Activated CD4-positive, alpha-beta memory T cell treated with anti-CD3 and anti-CD28 coated beads for 36 hours (primary cell): ENCODE results near the gene MRPS35. TPM values are rescaled to one million over a fixed set of nuclear protein-coding genes. Genes with fewer than 3 reads are reported as not detected.

Experiments used
- CTCF ChIA-PET: fragments of 350-600 bp; sonication (Branson Sonifier 250); formaldehyde crosslinking; loops from one replicate; lab custom pipeline; 2021; ENCODE audit warnings: antibody characterized with exemption, inconsistent platforms; lab: Charles Lee
- POLR2A ChIA-PET: fragments of 350-600 bp; sonication (Branson Sonifier 250); formaldehyde crosslinking; loops from one replicate; lab custom pipeline; 2021; ENCODE audit warnings: antibody characterized with exemption; lab: Charles Lee
- DNase-seq: peaks from one replicate; pipeline ENCODE4 v3.0.0-alpha.2; 2020
- H3K27ac Mint-ChIP-seq: one replicate; pipeline ENCODE4 v1.8.0; 2021; ENCODE audit warnings: mixed read lengths
- H3K27me3 Mint-ChIP-seq: one replicate; pipeline ENCODE4 v1.8.0; 2021; ENCODE audit warnings: mixed read lengths
- H3K36me3 Mint-ChIP-seq: one replicate; pipeline ENCODE4 v1.8.0; 2021; ENCODE audit warnings: mixed read lengths
- H3K4me1 Mint-ChIP-seq: one replicate; pipeline ENCODE4 v1.8.0; 2021; ENCODE audit warnings: low read depth, mixed read lengths
- H3K4me3 Mint-ChIP-seq: one replicate; pipeline ENCODE4 v1.8.0; 2021; ENCODE audit warnings: mild to moderate bottlenecking, mixed read lengths
- H3K9me3 Mint-ChIP-seq: one replicate; pipeline ENCODE4 v1.8.0; 2021; ENCODE audit warnings: mixed read lengths
- intact Hi-C: fragments of 100-400 bp; cut with micrococcal nuclease; formaldehyde crosslinking; loops from one replicate; pipeline ENCODE4 v1.15.1; 2023
- total RNA-seq, 2 experiments: library from RNA; stranded (reverse); gene quantifications; one replicate each; pipeline ENCODE4 v1.2.3, GENCODE V29; 2021

MRPS35 gene
- total RNA-seq, 2 experiments from 2014 or later, result 49.2 to 50.2 TPM

DNA sequence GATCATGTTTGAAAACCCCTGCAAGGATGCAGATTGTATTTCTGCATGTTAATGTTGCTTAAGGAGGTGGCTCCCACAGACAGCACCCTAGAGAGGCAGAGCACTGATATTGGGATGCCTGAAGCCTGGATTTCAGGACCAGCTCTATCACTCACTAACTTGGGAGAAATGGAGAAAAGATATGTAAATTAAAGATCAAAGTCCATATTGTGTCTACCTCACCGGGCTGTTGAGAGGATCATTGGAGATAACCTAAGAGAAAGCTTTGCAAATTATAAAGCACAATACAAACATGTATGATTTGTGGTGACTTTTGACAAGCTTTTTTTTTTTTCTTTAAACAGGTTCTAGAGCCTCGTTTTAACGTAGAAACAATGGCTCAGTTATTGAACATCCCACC is 22.0 kb upstream of the MRPS35 start:
- Mint-ChIP-seq H3K36me3 (peaks cover 2% of the 10 kb centered on the region), H3K4me1 (no peaks in the 10 kb centered on the region), H3K27ac (no peak overlapping the region), H3K4me3 (no peak overlapping the region), H3K27me3 (no peaks in the 10 kb centered on the region), H3K9me3 (no peaks in the 10 kb centered on the region)
- CTCF ChIA-PET, result no interaction called here
- DNase-seq, result no peak
- intact Hi-C loops, result no loop called here
- POLR2A ChIA-PET, result no interaction called here

DNA sequence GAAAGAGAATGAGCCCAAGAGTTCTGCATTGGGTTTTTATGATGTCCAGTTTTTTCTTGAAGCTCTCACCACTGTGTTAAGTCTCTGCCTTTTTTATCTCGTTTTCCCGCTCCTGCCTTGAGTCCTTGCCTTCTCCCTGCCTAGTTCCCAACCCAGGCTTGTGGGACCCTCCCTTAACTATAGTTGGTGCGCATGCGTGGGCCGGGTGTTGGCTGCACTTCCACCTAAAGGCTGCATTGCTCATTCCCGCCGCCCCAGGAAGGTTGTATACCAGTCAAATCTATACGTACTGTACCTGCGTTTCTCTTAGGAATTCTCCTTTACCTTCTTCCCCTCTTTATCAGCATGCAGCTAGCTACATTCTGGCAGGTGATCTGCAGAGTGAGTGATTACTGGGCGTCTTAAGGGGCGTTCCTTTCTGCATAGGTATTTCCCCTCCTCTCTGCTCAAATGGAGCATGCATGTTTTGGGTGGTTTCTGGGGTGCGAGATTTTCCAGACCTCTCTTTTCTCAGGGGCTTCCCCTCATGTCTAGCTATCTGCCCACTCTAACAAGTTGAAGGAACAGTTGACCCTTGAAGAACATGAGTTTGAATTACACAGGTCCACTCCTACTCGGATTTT is 21.0 kb upstream of the MRPS35 start:
- H3K4me1 Mint-ChIP-seq, result no peaks in the 10 kb centered on the region
- POLR2A ChIA-PET, result no interaction called here
- no peak overlapping the region for H3K4me3 Mint-ChIP-seq
- H3K27ac Mint-ChIP-seq, result no peak overlapping the region
- H3K36me3 Mint-ChIP-seq, result peaks cover 2% of the 10 kb centered on the region
- no peaks in the 10 kb centered on the region for H3K27me3 Mint-ChIP-seq
- no peaks in the 10 kb centered on the region for H3K9me3 Mint-ChIP-seq
- intact Hi-C loops, result no loop called here
- no peak for DNase-seq
- CTCF ChIA-PET, result no interaction called here

DNA sequence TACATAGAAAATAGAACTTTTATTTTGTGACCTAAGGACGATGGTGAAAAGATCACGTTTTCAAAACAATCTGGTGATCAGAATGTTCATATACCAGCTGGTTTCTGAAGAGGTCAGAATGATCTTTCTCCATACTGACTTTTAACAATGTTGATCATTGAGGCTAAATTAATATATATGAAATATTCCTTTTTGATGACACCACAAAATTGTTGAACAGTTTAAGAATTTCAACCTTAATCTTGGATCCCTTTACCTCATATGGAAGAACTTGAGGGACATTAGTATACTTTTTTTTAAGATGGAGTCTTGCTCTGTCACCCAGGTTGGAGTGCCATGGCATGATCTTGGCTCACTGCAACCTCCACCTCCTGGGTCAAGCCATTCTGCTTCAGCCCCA is 17.2 kb upstream of the MRPS35 start:
- ChIA-PET POLR2A (no interaction called here), CTCF (interaction anchor here (1.0 kb wide), 1 partner anchor 10 kb away, joined by 3 read pairs; no protein-coding TSS in a partner anchor)
- Mint-ChIP-seq H3K27ac (no peak overlapping the region), H3K4me3 (no peak overlapping the region), H3K4me1 (no peaks in the 10 kb centered on the region), H3K36me3 (peaks cover 2% of the 10 kb centered on the region), H3K27me3 (no peaks in the 10 kb centered on the region), H3K9me3 (no peaks in the 10 kb centered on the region)
- DNase-seq, result no peak
- intact Hi-C loops, result no loop called here

DNA sequence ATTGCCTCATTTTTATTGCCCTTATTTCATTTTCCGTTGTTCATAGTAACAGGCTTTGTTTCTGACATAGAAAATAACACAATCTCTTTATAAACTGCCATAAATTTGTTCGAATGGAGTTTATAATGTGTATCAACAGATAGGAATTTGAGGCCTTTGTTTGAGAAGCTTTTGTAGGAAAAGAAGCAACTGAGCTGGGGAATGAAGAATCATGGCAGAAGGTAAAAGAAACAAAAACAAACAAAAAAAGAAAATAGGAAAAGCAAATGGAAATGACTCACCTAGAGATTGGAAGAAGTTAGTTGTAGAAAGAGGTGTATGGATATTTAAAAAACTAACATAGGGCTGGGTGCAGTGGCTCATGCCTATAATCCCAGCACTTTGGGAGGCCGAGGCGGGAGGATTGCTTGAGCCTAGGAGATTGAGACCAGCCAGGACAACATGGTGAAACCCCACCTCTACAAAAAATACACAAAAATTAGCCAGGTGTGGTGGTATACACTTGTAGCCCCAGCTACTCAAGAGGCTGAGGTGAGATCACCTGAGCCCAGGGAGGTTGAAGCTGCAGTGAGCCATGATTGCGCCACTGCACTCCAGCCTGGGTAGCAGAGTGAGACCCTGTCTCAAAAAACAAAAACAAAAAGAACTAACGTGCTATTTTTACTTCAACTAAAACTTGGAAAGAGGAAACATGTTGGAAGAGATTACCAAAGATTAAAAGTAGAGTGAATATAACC is 14.9 kb upstream of the MRPS35 start:
- CTCF ChIA-PET, result interaction anchor here (1.2 kb wide), 1 partner anchor 260 kb away, joined by 4 read pairs; no protein-coding TSS in a partner anchor

DNA sequence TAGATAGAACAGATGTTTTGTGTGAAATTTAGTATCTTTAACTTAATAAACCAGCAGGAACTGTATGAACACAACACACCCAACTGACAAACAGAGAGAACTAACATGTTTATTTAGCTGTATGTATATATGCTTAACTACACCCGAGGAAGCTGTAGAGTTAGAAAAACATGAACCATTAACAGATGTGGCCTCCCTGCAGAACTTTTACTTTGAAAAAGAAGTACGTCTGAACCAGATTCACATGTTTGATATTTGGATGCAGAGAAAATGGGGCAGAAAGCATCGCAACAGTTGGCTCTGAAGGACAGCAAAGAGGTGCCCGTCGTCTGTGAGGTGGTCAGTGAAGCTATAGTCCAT is 14.4 kb upstream of the MRPS35 start, which contains the start of gene REP15:
Gene REP15 (plus strand): TSS at position 155 of the 360 bp plus-strand sequence. CDS start 116 bp downstream, at position 271.
- CTCF ChIA-PET, result interaction anchor here (1.2 kb wide), 1 partner anchor 261 kb away, joined by 4 read pairs; no protein-coding TSS in a partner anchor
- H3K27ac Mint-ChIP-seq, result no peak within 1 kb of the TSS

More for the DNA sequence above, 14.9 kb upstream of the MRPS35 start:
- intact Hi-C loops, result no loop called here
- no peak for DNase-seq
- H3K4me1 Mint-ChIP-seq, result no peaks in the 10 kb centered on the region
- H3K27me3 Mint-ChIP-seq, result no peaks in the 10 kb centered on the region
- no peak overlapping the region for H3K27ac Mint-ChIP-seq
- no peak overlapping the region for H3K4me3 Mint-ChIP-seq
- H3K36me3 Mint-ChIP-seq, result no peaks in the 10 kb centered on the region
- POLR2A ChIA-PET, result no interaction called here
- no peaks in the 10 kb centered on the region for H3K9me3 Mint-ChIP-seq

DNA sequence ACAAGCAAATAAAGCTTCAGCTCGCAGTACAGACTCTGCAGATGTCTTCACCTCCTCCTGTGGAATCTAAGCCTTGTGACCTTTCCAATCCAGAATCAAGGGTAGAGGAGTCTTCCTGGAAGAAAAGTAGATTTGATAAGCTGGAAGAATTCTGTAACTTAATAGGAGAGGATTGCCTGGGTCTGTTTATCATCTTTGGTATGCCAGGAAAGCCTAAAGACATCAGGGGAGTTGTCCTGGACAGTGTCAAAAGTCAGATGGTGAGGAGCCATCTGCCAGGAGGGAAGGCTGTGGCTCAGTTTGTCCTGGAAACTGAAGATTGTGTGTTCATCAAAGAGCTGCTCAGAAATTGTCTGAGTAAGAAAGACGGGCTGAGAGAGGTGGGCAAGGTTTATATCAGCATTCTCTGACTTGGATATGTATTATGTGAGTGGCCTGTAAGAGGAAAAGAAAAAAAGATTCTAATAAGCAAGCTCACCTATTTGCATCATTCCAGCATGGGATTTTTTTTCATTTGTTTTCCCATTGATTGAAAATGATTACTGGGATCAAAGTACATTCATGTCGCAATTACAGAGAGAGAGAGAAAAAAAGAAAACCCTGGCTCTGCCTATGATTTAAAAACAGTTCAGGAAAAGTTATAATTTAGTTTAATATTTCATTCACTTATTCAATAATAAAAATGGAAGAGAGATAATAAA is 13.6 kb upstream of the MRPS35 start:
- H3K27me3 Mint-ChIP-seq, result peaks cover 5% of the 10 kb centered on the region

More for the DNA sequence above, 14.4 kb upstream of the MRPS35 start, which contains the start of gene REP15:
- POLR2A ChIA-PET, result no interaction called here
- Mint-ChIP-seq H3K4me3 (no peak within 1 kb of the TSS), H3K9me3 (no peaks in the 10 kb centered on the region), H3K36me3 (no peaks in the 10 kb centered on the region), H3K4me1 (no peaks in the 10 kb centered on the region), H3K27me3 (peaks cover 4% of the 10 kb centered on the region)
- DNase-seq, result no peak
- intact Hi-C loops, result no loop called here

GRCh38 chr12:27703720-27704452 is 6.7 kb upstream of the MRPS35 start:
- Mint-ChIP-seq H3K4me1 (peaks cover 2% of the 10 kb centered on the region), H3K36me3 (no peaks in the 10 kb centered on the region), H3K4me3 (no peak overlapping the region), H3K27me3 (peaks cover 9% of the 10 kb centered on the region), H3K9me3 (no peaks in the 10 kb centered on the region), H3K27ac (no peak overlapping the region)
- intact Hi-C loops, result loop anchor here (1.0 to 5.0 kb wide), 5 partner anchors 52 to 689 kb away; no protein-coding TSS in a partner anchor
- ChIA-PET CTCF (interaction anchor here (0.8 to 2.9 kb wide), 8 partner anchors 11 to 277 kb away, joined by 3 to 19 read pairs (median 4); no protein-coding TSS in a partner anchor), POLR2A (interaction anchor here (0.6 kb wide), 1 partner anchor 9 kb away, joined by 3 read pairs; no protein-coding TSS in a partner anchor)
- DNase-seq, result peak; percentile 80

More for the DNA sequence above, 13.6 kb upstream of the MRPS35 start:
- H3K27ac Mint-ChIP-seq, result no peak overlapping the region
- POLR2A ChIA-PET, result no interaction called here
- no peaks in the 10 kb centered on the region for H3K4me1 Mint-ChIP-seq
- no peak for DNase-seq
- no peak overlapping the region for H3K4me3 Mint-ChIP-seq
- CTCF ChIA-PET, result interaction anchor here (1.2 kb wide), 1 partner anchor 261 kb away, joined by 4 read pairs; no protein-coding TSS in a partner anchor
- intact Hi-C loops, result no loop called here
- no peaks in the 10 kb centered on the region for H3K9me3 Mint-ChIP-seq
- H3K36me3 Mint-ChIP-seq, result no peaks in the 10 kb centered on the region

DNA sequence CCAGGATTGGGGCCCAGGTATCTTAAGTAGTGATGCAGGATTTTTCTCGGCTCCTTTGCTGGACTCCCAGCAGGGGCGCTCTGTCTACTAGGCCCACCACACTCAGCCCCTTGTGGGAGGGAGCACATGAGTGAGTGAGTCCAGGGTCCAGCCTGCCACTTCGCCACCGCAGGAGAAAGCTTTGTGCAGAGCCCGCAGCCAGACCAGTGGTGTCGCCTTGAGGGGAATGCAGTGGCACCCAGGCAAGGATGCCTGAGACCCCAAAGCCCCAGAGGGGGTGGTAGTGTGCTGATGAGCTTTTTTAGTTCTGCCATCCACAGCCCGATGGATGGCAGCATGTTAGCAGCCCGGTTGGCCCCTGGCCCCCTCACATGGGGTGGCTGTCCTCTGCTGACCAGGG is 5.4 kb upstream of the MRPS35 start:
- ChIA-PET CTCF (interaction anchor here (0.7 to 2.2 kb wide), 2 partner anchors 14 to 57 kb away, joined by 3 to 7 read pairs; no protein-coding TSS in a partner anchor), POLR2A (no interaction called here)
- Mint-ChIP-seq H3K4me1 (peaks cover 2% of the 10 kb centered on the region), H3K9me3 (no peaks in the 10 kb centered on the region), H3K36me3 (no peaks in the 10 kb centered on the region), H3K27ac (no peak overlapping the region), H3K27me3 (peaks cover 9% of the 10 kb centered on the region), H3K4me3 (no peak overlapping the region)
- no peak for DNase-seq
- intact Hi-C loops, result no loop called here

GRCh38 chr12:27707216-27707615 is 3.4 kb upstream of the MRPS35 start:
- Mint-ChIP-seq H3K36me3 (no peaks in the 10 kb centered on the region), H3K4me1 (peaks cover 9% of the 10 kb centered on the region), H3K4me3 (no peak overlapping the region), H3K27ac (no peak overlapping the region), H3K9me3 (no peaks in the 10 kb centered on the region), H3K27me3 (peaks cover 5% of the 10 kb centered on the region)
- CTCF ChIA-PET, result interaction anchor here (0.6 to 1.4 kb wide), 3 partner anchors 72 to 322 kb away, joined by 3 read pairs; partner anchors contain the start of gene PPFIBP1
- DNase-seq, result no peak
- intact Hi-C loops, result no loop called here
- POLR2A ChIA-PET, result no interaction called here

DNA sequence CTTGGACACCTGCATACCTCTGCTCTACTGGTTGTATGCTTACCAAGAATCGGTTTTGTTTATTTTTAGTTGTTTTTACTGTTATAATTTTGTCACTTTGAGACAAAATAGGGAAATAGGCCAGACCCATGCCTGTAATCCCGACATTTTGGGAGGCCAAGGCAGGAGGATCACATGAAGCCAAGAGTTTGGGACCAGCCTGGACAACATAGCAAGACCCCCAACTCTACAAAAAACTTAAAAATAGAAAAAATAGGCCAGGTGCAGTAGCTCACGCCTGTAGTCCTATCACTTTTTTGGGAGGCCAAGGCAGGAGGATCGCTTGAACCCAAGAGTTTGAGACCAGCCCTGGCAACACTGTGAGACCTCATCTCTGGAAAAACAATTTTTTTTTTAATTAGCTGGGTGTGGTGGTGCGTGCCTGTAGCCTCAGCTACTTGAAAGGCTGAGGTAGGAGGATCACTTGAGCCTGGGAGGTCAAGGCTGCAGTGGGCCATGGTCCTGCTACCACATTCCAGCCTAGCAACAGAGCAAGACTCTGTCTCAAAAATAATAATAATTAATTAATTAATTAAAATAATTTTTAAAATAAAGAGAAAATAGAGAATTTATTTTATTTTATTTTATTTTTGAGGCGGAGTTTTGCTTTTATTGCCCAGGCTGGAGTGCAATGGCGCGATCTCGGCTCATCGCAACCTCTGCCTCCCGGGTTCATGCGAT is 1.3 kb upstream of the MRPS35 start:
- POLR2A ChIA-PET, result no interaction called here
- intact Hi-C loops, result no loop called here
- Mint-ChIP-seq H3K27me3 (peaks cover 3% of the 10 kb centered on the region), H3K27ac (no peak overlapping the region), H3K36me3 (peaks cover 1% of the 10 kb centered on the region), H3K9me3 (no peaks in the 10 kb centered on the region), H3K4me3 (no peak overlapping the region), H3K4me1 (peaks cover 17% of the 10 kb centered on the region)
- CTCF ChIA-PET, result interaction anchor here (0.7 to 2.8 kb wide), 3 partner anchors 57 to 284 kb away, joined by 3 to 9 read pairs (median 3); no protein-coding TSS in a partner anchor
- no peak for DNase-seq
